SK-N-SH (cell line): ENCODE data around the gene RELT. TPM values are rescaled to one million over a fixed set of nuclear protein-coding genes. Genes with fewer than 3 reads are reported as not detected.

Source experiments
- CTCF ChIA-PET: fragments of 300-600, 350-600 bp; formaldehyde crosslinking; extraction: SDS; loops from one replicate; lab custom pipeline; 2021; lab: Yijun Ruan, JAX
- POLR2A ChIA-PET: fragments of 350-600 bp; sonication (Branson Sonifier 250); formaldehyde crosslinking; extraction: SDS; loops from one replicate; lab custom pipeline; 2020; ENCODE audit warnings: antibody characterized with exemption, inconsistent platforms; lab: Yijun Ruan, JAX
- DNase-seq: peaks from one replicate; pipeline ENCODE4 v3.0.0; 2012
- H2AFZ ChIP-seq: fragments of 200-600 bp; sonication (generic); 2 replicates; pipeline ENCODE4 v1.8.1; 2016; ENCODE audit warnings: antibody characterized with exemption, mild to moderate bottlenecking, low read depth
- H3F3A ChIP-seq: fragments of 200-600 bp; sonication (generic); replicated peaks from 2 replicates; pipeline ENCODE3; 2016; ENCODE audit warnings: antibody characterized with exemption, mild to moderate bottlenecking; ENCODE audit not compliant: insufficient read depth
- H3K27ac ChIP-seq, 2 experiments: fragments of 200-500 bp in 1 of 2; fragments of 200-600 bp in 1 of 2; sonication (Bioruptor generic) in 1 of 2; sonication (generic), shearing (Covaris generic) in 1 of 2; 2 replicates each; pipeline versions ENCODE4 v1.5.1 to v1.6.1; 2014 to 2016; ENCODE audit warnings: low read depth in 2 of 2, inconsistent platforms in 1 of 2, low read length in 1 of 2, mild to moderate bottlenecking in 1 of 2, mixed read lengths in 1 of 2
- H3K27me3 ChIP-seq: fragments of 200-600 bp; sonication (generic), shearing (Covaris generic); 2 replicates; pipeline ENCODE4 v1.6.1; 2016; ENCODE audit warnings: mixed run types; ENCODE audit not compliant: insufficient read depth
- H3K36me3 ChIP-seq, 2 experiments: fragments of 200-500 bp in 1 of 2; fragments of 200-600 bp in 1 of 2; sonication (Bioruptor generic) in 1 of 2; sonication (generic) in 1 of 2; replicated peaks in 1 of 2; 2 replicates each; pipeline versions ENCODE3 to v1.5.1; 2014 to 2016; ENCODE audit warnings: low read length in 1 of 2, mild to moderate bottlenecking in 1 of 2; ENCODE audit not compliant: insufficient read depth in 2 of 2, control insufficient read depth in 1 of 2
- H3K4me1 ChIP-seq, 2 experiments: fragments of 200-500 bp in 1 of 2; fragments of 200-600 bp in 1 of 2; sonication (Bioruptor generic) in 1 of 2; sonication (generic), shearing (Covaris generic) in 1 of 2; 2 replicates each; pipeline versions ENCODE4 v1.5.1 to v1.6.1; 2014 to 2016; ENCODE audit warnings: low read depth in 1 of 2, low read length in 1 of 2, mixed run types in 1 of 2; ENCODE audit not compliant: insufficient read depth in 2 of 2, control insufficient read depth in 1 of 2
- H3K4me2 ChIP-seq: fragments of 200-600 bp; sonication (generic), shearing (Covaris generic); 2 replicates; pipeline ENCODE4 v1.6.1; 2017; ENCODE audit warnings: mixed run types
- H3K4me3 ChIP-seq, 2 experiments: fragments of 200-500 bp in 1 of 2; fragments of 200-600 bp in 1 of 2; sonication (Bioruptor generic) in 1 of 2; sonication (generic), shearing (Covaris generic) in 1 of 2; 2 replicates each; pipeline versions ENCODE4 v1.5.1 to v1.8.1; 2014 to 2016; ENCODE audit warnings: low read depth in 2 of 2, inconsistent platforms in 1 of 2, low read length in 1 of 2, mild to moderate bottlenecking in 1 of 2, mixed read lengths in 1 of 2, moderate library complexity in 1 of 2
- H3K79me2 ChIP-seq: fragments of 200-600 bp; sonication (generic); 2 replicates; pipeline ENCODE4 v1.8.1; 2017; ENCODE audit warnings: mild to moderate bottlenecking; ENCODE audit not compliant: insufficient read depth
- H3K9ac ChIP-seq: fragments of 200-600 bp; sonication (generic); 2 replicates; pipeline ENCODE4 v1.6.1; 2017; ENCODE audit warnings: mixed run types
- H3K9me2 ChIP-seq: fragments of 200-600 bp; sonication (generic); 2 replicates; pipeline ENCODE4 v1.6.1; 2017; ENCODE audit warnings: mixed run types
- H3K9me3 ChIP-seq: fragments of 200-600 bp; sonication (generic); 2 replicates; pipeline ENCODE4 v1.6.1; 2017; ENCODE audit warnings: mixed run types, mild to moderate bottlenecking, moderate library complexity
- H4K20me1 ChIP-seq: fragments of 200-600 bp; sonication (generic); 2 replicates; pipeline ENCODE4 v1.6.1; 2017; ENCODE audit warnings: mild to moderate bottlenecking, mixed run types; ENCODE audit not compliant: insufficient read depth
- EZH2phosphoT487 ChIP-seq: fragments of 200-600 bp; sonication (generic); IDR thresholded peaks from 2 replicates; pipeline ENCODE4 v1.6.1; 2017; ENCODE audit warnings: low read depth, mixed run types, mild to moderate bottlenecking, antibody characterized with exemption, moderate library complexity, borderline replicate concordance
- GABPA ChIP-seq: IDR thresholded peaks from 2 replicates; pipeline ENCODE4 v1.4.0; 2012; ENCODE audit warnings: low read depth, mild to moderate bottlenecking
- MXI1 ChIP-seq: IDR thresholded peaks from 2 replicates; pipeline ENCODE4 v1.6.1; 2012; ENCODE audit warnings: mild to moderate bottlenecking, low read depth, low read length, improper control_type of control experiment
- NFIC ChIP-seq: IDR thresholded peaks from 2 replicates; pipeline ENCODE4 v1.4.0; 2012; ENCODE audit warnings: borderline replicate concordance
- POLR2AphosphoS5 ChIP-seq: IDR thresholded peaks from 2 replicates; pipeline ENCODE4 v1.6.1; 2012; ENCODE audit warnings: low read depth, low read length
- RAD21 ChIP-seq: IDR thresholded peaks from 2 replicates; pipeline ENCODE4 v1.6.1; 2012; ENCODE audit warnings: mild to moderate bottlenecking, low read length
- RCOR1 ChIP-seq: fragments of 150-350 bp; IDR thresholded peaks from 2 replicates; pipeline ENCODE4 v1.6.1; 2017; ENCODE audit warnings: antibody characterized with exemption, low read length
- RFX5 ChIP-seq: IDR thresholded peaks from 2 replicates; pipeline ENCODE4 v1.6.1; 2012; ENCODE audit warnings: mild to moderate bottlenecking, improper control_type of control experiment, low read length
- RXRA ChIP-seq: IDR thresholded peaks from 2 replicates; pipeline ENCODE4 v1.4.0; 2012; ENCODE audit warnings: low read depth, mild to moderate bottlenecking, borderline replicate concordance
- SIN3A ChIP-seq: IDR thresholded peaks from 2 replicates; pipeline ENCODE4 v1.6.1; 2012; ENCODE audit warnings: low read depth, mild to moderate bottlenecking, low read length, moderate library complexity, borderline replicate concordance
- SMC3 ChIP-seq: IDR thresholded peaks from 2 replicates; pipeline ENCODE4 v1.6.1; 2012; ENCODE audit warnings: low read depth, low read length, improper control_type of control experiment
- YY1 ChIP-seq: IDR thresholded peaks from 2 replicates; pipeline ENCODE4 v1.4.0; 2012; ENCODE audit warnings: low read depth, mild to moderate bottlenecking
- WGBS: methylation state at CpG from one replicate; pipeline ENCODE4 v1.1.6; 2017; ENCODE audit warnings: low lambda C conversion rate; 5-methylcytosine and 5-hydroxymethylcytosine counted together
- polyA plus RNA-seq, 3 experiments: library from polyadenylated mRNA; depleted of rRNA; stranded (reverse); fragments of >200 nt; gene quantifications; 2 replicates each; pipeline ENCODE4 v1.2.3, GENCODE V29; 2012
- TF ChIP-seq, protein P1 (sequence below): IDR thresholded peaks from 2 replicates; pipeline ENCODE4 v1.4.0; 2012; ENCODE audit warnings: low read depth, borderline replicate concordance
- TF ChIP-seq, protein P2 (sequence below): IDR thresholded peaks from 2 replicates; pipeline ENCODE4 v1.6.1; 2012; ENCODE audit warnings: mild to moderate bottlenecking, low read depth, low read length, moderate library complexity
- TF ChIP-seq, protein P3 (sequence below): fragments of 150-350 bp; IDR thresholded peaks from 2 replicates; pipeline ENCODE4 v1.6.1; 2017; ENCODE audit warnings: antibody characterized with exemption, low read length, low read depth, borderline replicate concordance
- TF ChIP-seq, protein P4 (sequence below): fragments of 200-600 bp; sonication (generic); IDR thresholded peaks from 2 replicates; pipeline ENCODE4 v1.6.1; 2017; ENCODE audit warnings: antibody characterized with exemption, mild to moderate bottlenecking, moderate library complexity

RELT gene
- polyA plus RNA-seq, 1 of the 3 experiments (the other 2 are of a cell fraction) = 4.3 TPM

DNA sequence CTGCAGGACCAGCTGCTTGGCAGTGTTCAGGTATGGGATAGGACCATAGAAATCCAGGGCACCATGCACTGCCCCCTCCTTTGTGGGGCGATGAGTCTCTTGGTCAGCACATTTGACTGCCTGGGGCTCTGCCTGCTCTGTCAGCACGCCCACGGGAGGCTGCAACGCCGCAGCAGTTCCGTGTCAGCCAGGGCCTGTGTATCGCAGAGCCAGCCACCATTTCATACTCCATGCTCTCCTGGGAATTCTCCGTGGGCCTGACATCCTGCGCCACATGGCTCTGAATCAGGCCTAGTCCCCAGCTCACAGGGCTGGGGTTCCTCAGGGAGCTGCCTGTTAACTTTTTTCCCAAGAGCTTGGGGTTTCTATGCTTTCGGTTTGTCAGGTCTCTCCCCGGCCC, 16.9 kb upstream of the RELT start (continued):
- TF ChIP-seq, protein P1, sequence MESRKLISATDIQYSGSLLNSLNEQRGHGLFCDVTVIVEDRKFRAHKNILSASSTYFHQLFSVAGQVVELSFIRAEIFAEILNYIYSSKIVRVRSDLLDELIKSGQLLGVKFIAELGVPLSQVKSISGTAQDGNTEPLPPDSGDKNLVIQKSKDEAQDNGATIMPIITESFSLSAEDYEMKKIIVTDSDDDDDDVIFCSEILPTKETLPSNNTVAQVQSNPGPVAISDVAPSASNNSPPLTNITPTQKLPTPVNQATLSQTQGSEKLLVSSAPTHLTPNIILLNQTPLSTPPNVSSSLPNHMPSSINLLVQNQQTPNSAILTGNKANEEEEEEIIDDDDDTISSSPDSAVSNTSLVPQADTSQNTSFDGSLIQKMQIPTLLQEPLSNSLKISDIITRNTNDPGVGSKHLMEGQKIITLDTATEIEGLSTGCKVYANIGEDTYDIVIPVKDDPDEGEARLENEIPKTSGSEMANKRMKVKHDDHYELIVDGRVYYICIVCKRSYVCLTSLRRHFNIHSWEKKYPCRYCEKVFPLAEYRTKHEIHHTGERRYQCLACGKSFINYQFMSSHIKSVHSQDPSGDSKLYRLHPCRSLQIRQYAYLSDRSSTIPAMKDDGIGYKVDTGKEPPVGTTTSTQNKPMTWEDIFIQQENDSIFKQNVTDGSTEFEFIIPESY = no peak
- no peak for TF ChIP-seq MXI1
- TF ChIP-seq, protein P2, sequence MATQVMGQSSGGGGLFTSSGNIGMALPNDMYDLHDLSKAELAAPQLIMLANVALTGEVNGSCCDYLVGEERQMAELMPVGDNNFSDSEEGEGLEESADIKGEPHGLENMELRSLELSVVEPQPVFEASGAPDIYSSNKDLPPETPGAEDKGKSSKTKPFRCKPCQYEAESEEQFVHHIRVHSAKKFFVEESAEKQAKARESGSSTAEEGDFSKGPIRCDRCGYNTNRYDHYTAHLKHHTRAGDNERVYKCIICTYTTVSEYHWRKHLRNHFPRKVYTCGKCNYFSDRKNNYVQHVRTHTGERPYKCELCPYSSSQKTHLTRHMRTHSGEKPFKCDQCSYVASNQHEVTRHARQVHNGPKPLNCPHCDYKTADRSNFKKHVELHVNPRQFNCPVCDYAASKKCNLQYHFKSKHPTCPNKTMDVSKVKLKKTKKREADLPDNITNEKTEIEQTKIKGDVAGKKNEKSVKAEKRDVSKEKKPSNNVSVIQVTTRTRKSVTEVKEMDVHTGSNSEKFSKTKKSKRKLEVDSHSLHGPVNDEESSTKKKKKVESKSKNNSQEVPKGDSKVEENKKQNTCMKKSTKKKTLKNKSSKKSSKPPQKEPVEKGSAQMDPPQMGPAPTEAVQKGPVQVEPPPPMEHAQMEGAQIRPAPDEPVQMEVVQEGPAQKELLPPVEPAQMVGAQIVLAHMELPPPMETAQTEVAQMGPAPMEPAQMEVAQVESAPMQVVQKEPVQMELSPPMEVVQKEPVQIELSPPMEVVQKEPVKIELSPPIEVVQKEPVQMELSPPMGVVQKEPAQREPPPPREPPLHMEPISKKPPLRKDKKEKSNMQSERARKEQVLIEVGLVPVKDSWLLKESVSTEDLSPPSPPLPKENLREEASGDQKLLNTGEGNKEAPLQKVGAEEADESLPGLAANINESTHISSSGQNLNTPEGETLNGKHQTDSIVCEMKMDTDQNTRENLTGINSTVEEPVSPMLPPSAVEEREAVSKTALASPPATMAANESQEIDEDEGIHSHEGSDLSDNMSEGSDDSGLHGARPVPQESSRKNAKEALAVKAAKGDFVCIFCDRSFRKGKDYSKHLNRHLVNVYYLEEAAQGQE = no peak
- TF ChIP-seq, protein P3, sequence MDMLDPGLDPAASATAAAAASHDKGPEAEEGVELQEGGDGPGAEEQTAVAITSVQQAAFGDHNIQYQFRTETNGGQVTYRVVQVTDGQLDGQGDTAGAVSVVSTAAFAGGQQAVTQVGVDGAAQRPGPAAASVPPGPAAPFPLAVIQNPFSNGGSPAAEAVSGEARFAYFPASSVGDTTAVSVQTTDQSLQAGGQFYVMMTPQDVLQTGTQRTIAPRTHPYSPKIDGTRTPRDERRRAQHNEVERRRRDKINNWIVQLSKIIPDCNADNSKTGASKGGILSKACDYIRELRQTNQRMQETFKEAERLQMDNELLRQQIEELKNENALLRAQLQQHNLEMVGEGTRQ = no peak
- TF ChIP-seq, all 33 proteins: peak for 0

DNA sequence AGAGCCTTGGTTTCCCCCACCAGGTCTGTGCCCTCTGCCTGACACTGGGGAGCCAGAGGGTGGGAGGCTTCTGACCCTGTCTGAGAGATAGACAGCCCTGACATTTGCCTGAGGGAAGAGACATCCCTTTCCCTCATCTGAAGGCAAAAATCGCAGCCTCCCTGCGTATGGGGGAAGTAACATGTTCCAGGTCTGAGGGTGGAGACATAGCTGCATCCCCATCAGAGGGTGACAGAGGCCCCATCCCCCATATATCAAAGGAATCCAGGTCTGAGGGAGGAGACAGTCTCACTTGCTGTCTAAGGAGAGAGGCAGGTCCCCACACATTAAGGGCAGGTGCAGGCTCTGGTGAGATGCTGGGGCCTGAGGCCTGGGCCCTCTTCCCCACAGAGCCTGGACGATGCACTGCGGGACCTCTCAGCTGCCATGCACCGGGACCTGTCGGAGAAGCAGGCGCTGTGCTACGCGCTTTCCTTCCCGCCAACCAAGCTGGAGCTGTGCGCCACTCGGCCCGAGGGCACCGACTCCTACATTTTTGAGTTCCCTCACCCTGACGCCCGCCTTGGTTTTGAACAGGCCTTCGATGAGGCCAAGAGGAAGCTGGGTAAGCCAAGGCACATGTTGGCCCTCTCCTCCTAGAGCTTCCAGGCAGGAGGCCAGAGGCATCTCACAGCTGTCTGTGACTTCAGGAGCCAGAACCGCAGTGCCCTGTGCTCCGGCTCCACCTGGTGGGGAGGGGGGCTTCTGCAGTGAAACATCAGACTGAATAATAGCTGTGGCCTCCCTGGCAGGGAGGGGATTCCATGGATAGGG, 16.1 kb upstream of the RELT start:
- Histone ChIP-seq H2AFZ (no peak overlapping the region), H4K20me1 (peaks cover 1% of the 10 kb centered on the region; the same call in 1 of the 2 replicates), H3K27ac (no peak overlapping the region; a peak in 1 of 4 replicates), H3K9ac (no peak overlapping the region), H3K36me3 (peaks cover 34 to 84% of the 10 kb centered on the region in 2 experiments), H3K9me2 (no peaks in the 10 kb centered on the region), H3K4me1 (peaks cover 0 to 4% of the 10 kb centered on the region in 2 experiments; a peak in 1 of 4 replicates), H3K9me3 (no peaks in the 10 kb centered on the region), H3K4me2 (no peak overlapping the region), H3F3A (no peaks in the 10 kb centered on the region), H3K27me3 (no peaks in the 10 kb centered on the region), H3K79me2 (no peaks in the 10 kb centered on the region), H3K4me3 (no peak overlapping the region; a peak in 1 of 4 replicates)
- 92% methylated on average over 18 of the region's 19 CpGs for WGBS
- POLR2A ChIA-PET = no interaction called here
- CTCF ChIA-PET = interaction anchor here (0.5 to 22.4 kb wide), 15 partner anchors 5 to 301 kb away, joined by 3 to 313 read pairs (median 6); partner anchors contain the start of genes ARHGEF17 and RELT
- DNase-seq = peak; percentile 78
- TF ChIP-seq EZH2phosphoT487 (no peak), RFX5 (no peak), SMC3 (0 out of 2 replicates have a peak, but pooled peaks have one; percentile 10), YY1 (no peak), GABPA (no peak), RCOR1 (no peak), NFIC (no peak), MXI1 (no peak), RXRA (no peak), RAD21 (peak; percentile 57), SIN3A (no peak), POLR2AphosphoS5 (no peak)
- TF ChIP-seq, protein P4, sequence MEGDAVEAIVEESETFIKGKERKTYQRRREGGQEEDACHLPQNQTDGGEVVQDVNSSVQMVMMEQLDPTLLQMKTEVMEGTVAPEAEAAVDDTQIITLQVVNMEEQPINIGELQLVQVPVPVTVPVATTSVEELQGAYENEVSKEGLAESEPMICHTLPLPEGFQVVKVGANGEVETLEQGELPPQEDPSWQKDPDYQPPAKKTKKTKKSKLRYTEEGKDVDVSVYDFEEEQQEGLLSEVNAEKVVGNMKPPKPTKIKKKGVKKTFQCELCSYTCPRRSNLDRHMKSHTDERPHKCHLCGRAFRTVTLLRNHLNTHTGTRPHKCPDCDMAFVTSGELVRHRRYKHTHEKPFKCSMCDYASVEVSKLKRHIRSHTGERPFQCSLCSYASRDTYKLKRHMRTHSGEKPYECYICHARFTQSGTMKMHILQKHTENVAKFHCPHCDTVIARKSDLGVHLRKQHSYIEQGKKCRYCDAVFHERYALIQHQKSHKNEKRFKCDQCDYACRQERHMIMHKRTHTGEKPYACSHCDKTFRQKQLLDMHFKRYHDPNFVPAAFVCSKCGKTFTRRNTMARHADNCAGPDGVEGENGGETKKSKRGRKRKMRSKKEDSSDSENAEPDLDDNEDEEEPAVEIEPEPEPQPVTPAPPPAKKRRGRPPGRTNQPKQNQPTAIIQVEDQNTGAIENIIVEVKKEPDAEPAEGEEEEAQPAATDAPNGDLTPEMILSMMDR = peak; percentile 54
- TF ChIP-seq, protein P2 = no peak
